ENCODE data around the gene COL4A3. TPM values are rescaled to one million over a fixed set of nuclear protein-coding genes. Genes with fewer than 3 reads are reported as not detected.
A peak's percentile ranks its signal among the peaks of the same experiment; 100 is the strongest.

Gene COL4A3
- not detected in 2 replicates for total RNA-seq

DNA sequence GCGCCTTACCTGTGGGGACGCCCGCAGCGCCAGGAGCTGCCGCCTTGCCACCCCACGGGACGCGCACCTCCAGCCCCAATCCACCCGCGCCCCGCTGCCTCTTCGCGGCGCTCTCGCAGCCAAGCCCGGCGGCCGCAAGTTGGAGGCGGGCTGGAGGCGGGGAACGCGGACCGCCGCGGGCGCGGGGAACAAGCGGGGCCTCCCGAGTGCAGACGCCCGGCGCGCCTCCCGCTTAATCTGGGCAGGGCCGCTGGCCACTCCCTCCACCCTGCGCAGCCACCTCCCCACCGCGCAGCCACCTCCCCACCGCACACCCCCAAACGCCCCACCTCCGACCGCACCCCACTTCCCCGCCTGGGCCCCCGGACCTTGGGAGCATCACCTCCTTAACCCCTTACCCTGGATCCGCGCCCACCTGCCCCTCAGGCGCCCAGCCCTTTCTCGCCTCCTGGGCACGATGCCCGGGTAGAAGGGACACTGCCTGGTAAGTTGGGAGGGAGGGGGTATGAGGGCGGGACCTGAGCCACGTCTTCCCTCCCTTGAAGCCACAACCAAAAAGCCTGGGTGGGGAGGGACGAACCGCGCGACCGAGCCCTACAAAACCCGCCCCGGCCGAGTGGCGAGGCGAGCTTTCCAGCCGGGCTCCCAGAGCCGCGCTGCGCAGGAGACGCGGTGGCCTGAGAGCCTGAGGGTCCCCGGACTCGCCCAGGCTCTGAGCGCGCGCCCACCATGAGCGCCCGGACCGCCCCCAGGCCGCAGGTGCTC lies at the start of gene COL4A3, which contains the start of gene COL4A4:
Gene COL4A3 (plus strand): TSS at position 627 of the 765 bp plus-strand sequence. CDS start 103 bp downstream, at position 730.
Gene COL4A4 (minus strand): TSS at position 208 of the 765 bp plus-strand sequence. CDS start 16,722 bp downstream, outside the sequence.
- intact Hi-C loops (cut with micrococcal nuclease), result no loop called here
- Mint-ChIP-seq H3K36me3 (ENCODE audit: low read depth) (no peaks in the 10 kb centered on the region), H3K4me3 (peak within 1 kb of the TSS; percentile 62), H3K27me3 (ENCODE audit: insufficient read depth) (peaks cover 39% of the 10 kb centered on the region), H3K9me3 (no peaks in the 10 kb centered on the region), H3K4me1 (ENCODE audit: low read depth) (no peaks in the 10 kb centered on the region), H3K27ac (no peak within 1 kb of the TSS)
- no peak for DNase-seq (ENCODE audit: low spot score)

GRCh38 chr2:227115761-227116160 lies 48.7 kb upstream of the COL4A3 start:
- no peak overlapping the region for H3K27ac Mint-ChIP-seq
- no peaks in the 10 kb centered on the region for H3K36me3 Mint-ChIP-seq (ENCODE audit: low read depth)
- no peaks in the 10 kb centered on the region for H3K4me1 Mint-ChIP-seq (ENCODE audit: low read depth)
- H3K9me3 Mint-ChIP-seq, result no peaks in the 10 kb centered on the region
- H3K4me3 Mint-ChIP-seq, result no peak overlapping the region
- intact Hi-C loops (cut with micrococcal nuclease), result no loop called here
- no peak for DNase-seq (ENCODE audit: low spot score)
- H3K27me3 Mint-ChIP-seq (ENCODE audit: insufficient read depth), result peaks cover 9% of the 10 kb centered on the region

DNA sequence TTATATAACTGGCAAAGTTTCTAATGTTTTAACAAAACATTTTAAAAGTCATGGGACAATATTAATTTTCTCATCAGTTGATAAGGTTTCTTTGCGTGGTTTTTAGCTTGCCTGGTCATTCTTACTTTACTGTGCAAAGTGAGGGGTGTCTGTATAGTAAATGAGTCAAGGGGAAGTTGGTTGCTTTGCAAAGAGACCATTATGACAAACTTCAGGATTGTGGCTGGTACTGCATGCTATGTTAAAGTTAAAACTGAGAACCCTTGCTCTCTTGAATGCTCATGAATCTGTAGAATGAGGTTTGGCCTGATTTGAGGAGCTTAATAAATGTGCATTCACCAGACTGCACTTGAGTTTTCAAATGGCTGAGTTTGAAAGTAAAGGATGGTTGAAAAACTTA lies 47.4 kb upstream of the COL4A3 start:
- no peak overlapping the region for H3K4me3 Mint-ChIP-seq
- intact Hi-C loops (cut with micrococcal nuclease), result no loop called here
- DNase-seq (ENCODE audit: low spot score), result no peak
- H3K4me1 Mint-ChIP-seq (ENCODE audit: low read depth), result no peaks in the 10 kb centered on the region
- no peaks in the 10 kb centered on the region for H3K36me3 Mint-ChIP-seq (ENCODE audit: low read depth)
- no peaks in the 10 kb centered on the region for H3K9me3 Mint-ChIP-seq
- no peak overlapping the region for H3K27ac Mint-ChIP-seq
- H3K27me3 Mint-ChIP-seq (ENCODE audit: insufficient read depth), result peaks cover 9% of the 10 kb centered on the region

DNA sequence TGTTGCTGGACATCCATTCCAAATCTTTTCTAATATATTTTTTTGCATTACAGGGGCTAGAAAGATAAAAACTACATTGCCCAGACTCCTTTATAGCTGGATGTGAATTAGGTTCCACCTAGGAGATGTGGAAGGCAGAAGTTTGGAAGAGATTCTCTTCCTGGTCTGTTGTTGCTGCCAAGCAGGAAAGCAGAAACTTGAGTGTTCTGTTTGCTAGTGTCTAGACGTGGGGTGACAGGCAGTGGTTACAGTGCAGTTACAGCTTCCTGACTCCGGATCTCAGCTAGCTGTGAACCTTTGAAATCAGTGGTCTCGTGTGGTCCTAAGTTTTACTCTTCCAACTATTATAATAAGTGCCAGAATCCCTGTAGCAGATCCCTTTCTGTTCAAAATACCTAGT lies 46.6 kb upstream of the COL4A3 start:
- Mint-ChIP-seq H3K36me3 (ENCODE audit: low read depth) (no peaks in the 10 kb centered on the region), H3K9me3 (no peaks in the 10 kb centered on the region), H3K27me3 (ENCODE audit: insufficient read depth) (peaks cover 9% of the 10 kb centered on the region), H3K4me1 (ENCODE audit: low read depth) (no peaks in the 10 kb centered on the region), H3K27ac (no peak overlapping the region), H3K4me3 (no peak overlapping the region)
- DNase-seq (ENCODE audit: low spot score), result no peak
- intact Hi-C loops (cut with micrococcal nuclease), result no loop called here

GRCh38 chr2:227118353-227118752 lies 46.1 kb upstream of the COL4A3 start:
- intact Hi-C loops (cut with micrococcal nuclease), result no loop called here
- no peaks in the 10 kb centered on the region for H3K9me3 Mint-ChIP-seq
- no peak overlapping the region for H3K4me3 Mint-ChIP-seq
- no peaks in the 10 kb centered on the region for H3K4me1 Mint-ChIP-seq (ENCODE audit: low read depth)
- no peaks in the 10 kb centered on the region for H3K36me3 Mint-ChIP-seq (ENCODE audit: low read depth)
- peaks cover 9% of the 10 kb centered on the region for H3K27me3 Mint-ChIP-seq (ENCODE audit: insufficient read depth)
- DNase-seq (ENCODE audit: low spot score), result no peak
- H3K27ac Mint-ChIP-seq, result no peak overlapping the region

- peaks cover 5% of the 10 kb centered on the region for H3K27me3 Mint-ChIP-seq (ENCODE audit: insufficient read depth)
- intact Hi-C loops (cut with micrococcal nuclease), result no loop called here
- H3K9me3 Mint-ChIP-seq, result no peaks in the 10 kb centered on the region
- no peaks in the 10 kb centered on the region for H3K4me1 Mint-ChIP-seq (ENCODE audit: low read depth)
- H3K36me3 Mint-ChIP-seq (ENCODE audit: low read depth), result no peaks in the 10 kb centered on the region
- H3K27ac Mint-ChIP-seq, result no peak overlapping the region
- DNase-seq (ENCODE audit: low spot score), result no peak
- no peak overlapping the region for H3K4me3 Mint-ChIP-seq
Observed at GRCh38 chr2:227123697-227124096, 40.7 kb upstream of the COL4A3 start.

- no peak for DNase-seq (ENCODE audit: low spot score)
- Mint-ChIP-seq H3K4me1 (ENCODE audit: low read depth) (no peaks in the 10 kb centered on the region), H3K4me3 (no peak overlapping the region), H3K27ac (no peak overlapping the region), H3K9me3 (no peaks in the 10 kb centered on the region), H3K27me3 (ENCODE audit: insufficient read depth) (peaks cover 8% of the 10 kb centered on the region), H3K36me3 (ENCODE audit: low read depth) (no peaks in the 10 kb centered on the region)
- intact Hi-C loops (cut with micrococcal nuclease), result no loop called here
Observed at GRCh38 chr2:227124811-227125210, 39.6 kb upstream of the COL4A3 start.

DNA sequence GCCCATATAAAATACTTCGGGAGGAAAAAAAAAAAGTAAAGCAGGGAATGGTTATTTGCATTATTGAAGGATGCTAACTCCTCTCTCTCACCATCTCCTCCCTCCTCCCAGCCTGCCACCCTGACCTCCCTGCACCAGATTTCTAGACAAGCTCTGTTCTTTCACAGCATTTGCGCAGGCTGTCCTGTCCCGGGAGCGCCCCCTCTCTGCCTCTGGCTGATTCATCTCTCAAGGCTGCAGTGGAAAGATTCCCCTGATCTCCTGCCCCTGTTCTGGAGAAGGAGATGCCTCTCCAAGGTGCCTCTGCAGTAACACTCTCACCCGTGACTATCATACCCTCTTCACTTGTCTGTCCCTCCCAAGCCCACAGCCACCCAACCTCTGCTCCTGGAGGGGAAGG lies 38.9 kb upstream of the COL4A3 start:
- Mint-ChIP-seq H3K4me3 (no peak overlapping the region), H3K4me1 (ENCODE audit: low read depth) (no peaks in the 10 kb centered on the region), H3K27me3 (ENCODE audit: insufficient read depth) (peaks cover 8% of the 10 kb centered on the region), H3K9me3 (no peaks in the 10 kb centered on the region), H3K36me3 (ENCODE audit: low read depth) (no peaks in the 10 kb centered on the region), H3K27ac (no peak overlapping the region)
- no peak for DNase-seq (ENCODE audit: low spot score)
- intact Hi-C loops (cut with micrococcal nuclease), result no loop called here

DNA sequence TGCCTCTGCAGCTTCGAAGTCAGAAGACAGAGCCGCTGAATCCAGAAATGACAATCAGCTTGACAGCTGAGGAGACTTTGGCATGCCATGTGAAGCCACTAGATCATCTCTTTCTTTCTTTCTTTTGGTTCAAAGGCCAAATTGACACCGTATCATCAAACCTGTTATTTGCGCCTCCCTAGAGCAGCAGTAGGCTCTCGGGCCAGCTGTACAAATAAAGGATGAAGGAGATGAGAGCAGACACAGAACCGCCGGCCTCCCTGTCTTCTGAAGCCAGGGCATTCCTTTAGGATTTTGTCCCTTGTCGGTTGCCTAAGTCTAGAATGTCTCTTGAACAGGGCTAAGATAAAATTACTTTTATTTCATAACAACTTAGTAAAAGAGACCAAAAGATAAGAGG lies 37.2 kb upstream of the COL4A3 start:
- Mint-ChIP-seq H3K27ac (no peak overlapping the region), H3K36me3 (ENCODE audit: low read depth) (no peaks in the 10 kb centered on the region), H3K9me3 (no peaks in the 10 kb centered on the region), H3K4me1 (ENCODE audit: low read depth) (no peaks in the 10 kb centered on the region), H3K27me3 (ENCODE audit: insufficient read depth) (peaks cover 8% of the 10 kb centered on the region), H3K4me3 (no peak overlapping the region)
- intact Hi-C loops (cut with micrococcal nuclease), result no loop called here
- DNase-seq (ENCODE audit: low spot score), result no peak

- peaks cover 10% of the 10 kb centered on the region for H3K27me3 Mint-ChIP-seq (ENCODE audit: insufficient read depth)
- no peak overlapping the region for H3K27ac Mint-ChIP-seq
- no peaks in the 10 kb centered on the region for H3K4me1 Mint-ChIP-seq (ENCODE audit: low read depth)
- H3K36me3 Mint-ChIP-seq (ENCODE audit: low read depth), result no peaks in the 10 kb centered on the region
- no peaks in the 10 kb centered on the region for H3K9me3 Mint-ChIP-seq
- intact Hi-C loops (cut with micrococcal nuclease), result loop anchor here (1.0 kb wide), 1 partner anchor 754 kb away; no protein-coding TSS in a partner anchor
- no peak overlapping the region for H3K4me3 Mint-ChIP-seq
- no peak for DNase-seq (ENCODE audit: low spot score)
Observed at GRCh38 chr2:227130636-227131035, 33.8 kb upstream of the COL4A3 start.

GRCh38 chr2:227132986-227133385 lies 31.4 kb upstream of the COL4A3 start:
- H3K9me3 Mint-ChIP-seq, result no peaks in the 10 kb centered on the region
- peaks cover 10% of the 10 kb centered on the region for H3K27me3 Mint-ChIP-seq (ENCODE audit: insufficient read depth)
- no peaks in the 10 kb centered on the region for H3K36me3 Mint-ChIP-seq (ENCODE audit: low read depth)
- no peak overlapping the region for H3K4me3 Mint-ChIP-seq
- intact Hi-C loops (cut with micrococcal nuclease), result no loop called here
- no peaks in the 10 kb centered on the region for H3K4me1 Mint-ChIP-seq (ENCODE audit: low read depth)
- no peak overlapping the region for H3K27ac Mint-ChIP-seq
- no peak for DNase-seq (ENCODE audit: low spot score)

GRCh38 chr2:227134591-227134990 lies 29.8 kb upstream of the COL4A3 start:
- H3K27me3 Mint-ChIP-seq (ENCODE audit: insufficient read depth), result peaks cover 3% of the 10 kb centered on the region
- no peak for DNase-seq (ENCODE audit: low spot score)
- H3K9me3 Mint-ChIP-seq, result no peaks in the 10 kb centered on the region
- H3K27ac Mint-ChIP-seq, result no peak overlapping the region
- H3K4me1 Mint-ChIP-seq (ENCODE audit: low read depth), result no peaks in the 10 kb centered on the region
- intact Hi-C loops (cut with micrococcal nuclease), result no loop called here
- H3K36me3 Mint-ChIP-seq (ENCODE audit: low read depth), result no peaks in the 10 kb centered on the region
- H3K4me3 Mint-ChIP-seq, result no peak overlapping the region

DNA sequence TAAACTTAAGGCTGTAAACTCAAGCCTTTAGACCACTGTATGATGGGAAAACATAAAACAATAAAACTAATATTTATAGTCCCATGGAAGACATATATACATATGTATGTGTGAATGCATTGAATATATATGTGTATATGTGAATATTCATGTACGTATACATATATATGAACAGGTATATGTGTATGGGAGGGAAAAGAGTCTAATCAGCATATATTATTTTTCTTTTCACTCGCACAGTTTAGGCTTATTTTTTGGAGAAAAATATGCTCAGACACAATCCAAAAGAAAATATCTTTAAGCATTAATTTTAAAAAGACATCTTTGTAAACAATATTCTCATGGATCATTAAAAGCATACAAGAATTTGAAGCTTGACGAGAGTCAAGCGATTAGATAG lies 23.1 kb upstream of the COL4A3 start:
- H3K9me3 Mint-ChIP-seq, result no peaks in the 10 kb centered on the region
- intact Hi-C loops (cut with micrococcal nuclease), result no loop called here
- no peaks in the 10 kb centered on the region for H3K4me1 Mint-ChIP-seq (ENCODE audit: low read depth)
- no peak overlapping the region for H3K4me3 Mint-ChIP-seq
- H3K27ac Mint-ChIP-seq, result no peak overlapping the region
- DNase-seq (ENCODE audit: low spot score), result no peak
- H3K27me3 Mint-ChIP-seq (ENCODE audit: insufficient read depth), result no peaks in the 10 kb centered on the region
- no peaks in the 10 kb centered on the region for H3K36me3 Mint-ChIP-seq (ENCODE audit: low read depth)

GRCh38 chr2:227143895-227144294 lies 20.5 kb upstream of the COL4A3 start:
- intact Hi-C loops (cut with micrococcal nuclease), result no loop called here
- H3K4me3 Mint-ChIP-seq, result no peak overlapping the region
- no peaks in the 10 kb centered on the region for H3K36me3 Mint-ChIP-seq (ENCODE audit: low read depth)
- no peaks in the 10 kb centered on the region for H3K4me1 Mint-ChIP-seq (ENCODE audit: low read depth)
- no peaks in the 10 kb centered on the region for H3K27me3 Mint-ChIP-seq (ENCODE audit: insufficient read depth)
- peaks cover 4% of the 10 kb centered on the region for H3K9me3 Mint-ChIP-seq
- no peak overlapping the region for H3K27ac Mint-ChIP-seq
- DNase-seq (ENCODE audit: low spot score), result no peak

Data from activated T-helper 1 cell treated with anti-CD3 and anti-CD28 coated beads, Interleukin-12 subunit alpha, Interleukin-12 subunit beta, Interleukin-2, Interleukin-4 antibody, amounts not matched to agents 30 ng/mL and 10 ng/mL and 1 ng/mL, durations not matched to agents 14 hours and 24 hours and 36 hours (primary cell).